Measurements from ENCODE around the gene UNC79. TPM values are rescaled to one million over a fixed set of nuclear protein-coding genes. Genes with fewer than 3 reads are reported as not detected.
"Not testable (repeated sequence)": the region's sequence is repeated elsewhere in the genome, so short reads cannot be mapped to it uniquely, and the experiment has no call there.

UNC79 gene
- total RNA-seq, 1 donor = under 0.01 TPM

DNA sequence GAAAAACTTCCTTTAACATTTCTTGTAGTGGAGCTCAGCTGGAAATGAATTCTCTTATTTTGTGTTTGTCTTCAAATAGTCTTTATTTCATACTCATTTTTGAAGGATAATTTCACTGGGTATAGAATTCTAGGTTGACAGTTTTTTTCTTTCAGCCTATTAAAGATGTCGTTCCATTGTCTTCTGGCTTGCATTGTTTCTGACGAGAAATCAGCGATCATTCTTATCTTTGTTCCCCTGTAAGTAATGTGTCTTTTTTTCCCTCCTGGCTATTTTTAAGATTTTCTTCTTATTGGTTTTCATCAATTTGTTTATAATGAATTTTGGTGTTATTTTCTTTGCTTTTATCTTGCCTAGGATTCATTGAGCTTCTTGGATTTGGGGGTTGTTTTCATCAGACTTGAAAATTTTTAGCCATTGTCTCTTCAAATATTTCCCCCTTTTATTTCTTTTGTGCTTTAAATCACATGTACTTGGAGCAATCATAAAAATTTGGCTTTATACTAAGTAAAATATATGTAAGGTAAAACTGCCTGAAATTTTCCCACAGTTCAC, 89.4 kb downstream of the UNC79 start:
- H3K4me3 ChIP-seq (ENCODE audit: low read depth, low read length) = no peak overlapping the region
- DNase-seq (ENCODE audit: low read depth) = no peak
- TF ChIP-seq CTCF (IDR thresholded peaks at IDR 0.05; ENCODE audit: insufficient read depth, low read depth, low read length) = no peak

- no peak for DNase-seq (ENCODE audit: low read depth)
- no peak for TF ChIP-seq CTCF (IDR thresholded peaks at IDR 0.05; ENCODE audit: insufficient read depth, low read depth, low read length)
- no peak overlapping the region for H3K4me3 ChIP-seq (ENCODE audit: low read depth, low read length)
These were observed 91.5 kb downstream of the UNC79 start for GRCh38 chr14:93522221-93522620.

DNA sequence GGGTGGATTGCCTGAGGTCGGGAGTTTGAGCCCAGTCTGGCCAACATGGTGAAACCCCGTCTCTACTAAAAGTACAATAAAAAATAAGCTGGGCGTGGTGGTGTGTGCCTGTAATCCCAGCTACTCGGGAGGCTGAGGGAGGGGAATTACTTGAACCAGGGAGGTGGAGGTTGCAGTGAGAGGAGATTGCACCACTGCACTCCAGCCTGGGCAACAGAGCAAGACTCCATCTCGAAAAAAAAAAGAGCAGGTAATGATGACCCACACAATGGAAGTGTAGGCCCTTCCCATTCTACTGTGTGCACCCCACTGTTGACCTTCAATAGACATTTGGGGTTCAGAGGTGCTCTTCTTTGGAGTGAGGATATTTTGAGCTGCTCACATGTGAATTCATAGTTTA, 94.5 kb downstream of the UNC79 start:
- DNase-seq (ENCODE audit: low read depth); H3K4me3 ChIP-seq (ENCODE audit: low read depth, low read length): not testable (repeated sequence)

- DNase-seq (ENCODE audit: low read depth) = no peak
- no peak overlapping the region for H3K4me3 ChIP-seq (ENCODE audit: low read depth, low read length)
- no peak for TF ChIP-seq CTCF (IDR thresholded peaks at IDR 0.05; ENCODE audit: insufficient read depth, low read depth, low read length)
These were observed 95.1 kb downstream of the UNC79 start for GRCh38 chr14:93525696-93526451.

- DNase-seq (ENCODE audit: low read depth) = peak; percentile 0
- no peak for TF ChIP-seq CTCF (IDR thresholded peaks at IDR 0.05; ENCODE audit: insufficient read depth, low read depth, low read length)
- no peak overlapping the region for H3K4me3 ChIP-seq (ENCODE audit: low read depth, low read length)
These were observed 96.5 kb downstream of the UNC79 start for GRCh38 chr14:93527203-93527607.

- no peak for DNase-seq (ENCODE audit: low read depth)
- H3K4me3 ChIP-seq (ENCODE audit: low read depth, low read length) = no peak overlapping the region
- TF ChIP-seq CTCF (IDR thresholded peaks at IDR 0.05; ENCODE audit: insufficient read depth, low read depth, low read length) = no peak
These were observed 98.3 kb downstream of the UNC79 start for GRCh38 chr14:93528884-93529558.

DNA sequence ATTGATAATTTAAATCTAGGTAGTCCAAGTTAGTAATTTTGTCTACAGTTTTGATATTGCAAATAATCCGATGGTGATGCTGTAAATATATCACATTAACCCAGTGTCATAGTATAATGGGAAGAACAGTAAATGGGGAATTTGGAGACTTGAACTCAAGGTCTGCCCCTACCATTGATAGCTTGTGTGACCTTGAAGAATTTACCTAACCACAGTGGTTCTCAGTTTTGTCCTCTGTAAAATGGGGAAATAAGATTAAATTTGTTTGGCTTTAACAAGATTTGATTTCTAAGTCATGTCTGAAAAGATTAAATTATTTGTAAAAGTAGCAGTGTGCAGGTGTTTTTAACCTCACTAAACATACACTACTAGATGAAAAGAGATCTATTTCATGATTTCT, 100.9 kb downstream of the UNC79 start:
- H3K4me3 ChIP-seq (ENCODE audit: low read depth, low read length) = no peak overlapping the region
- no peak for DNase-seq (ENCODE audit: low read depth)
- TF ChIP-seq CTCF (IDR thresholded peaks at IDR 0.05; ENCODE audit: insufficient read depth, low read depth, low read length) = no peak

Data from fibroblast of villous mesenchyme (primary cell).